ENCODE measurements around the gene ZMYND19.
"Not testable (repeated sequence)": the region's sequence is repeated elsewhere in the genome, so short reads cannot be mapped to it uniquely, and the experiment has no call there.

ZMYND19 gene

DNA sequence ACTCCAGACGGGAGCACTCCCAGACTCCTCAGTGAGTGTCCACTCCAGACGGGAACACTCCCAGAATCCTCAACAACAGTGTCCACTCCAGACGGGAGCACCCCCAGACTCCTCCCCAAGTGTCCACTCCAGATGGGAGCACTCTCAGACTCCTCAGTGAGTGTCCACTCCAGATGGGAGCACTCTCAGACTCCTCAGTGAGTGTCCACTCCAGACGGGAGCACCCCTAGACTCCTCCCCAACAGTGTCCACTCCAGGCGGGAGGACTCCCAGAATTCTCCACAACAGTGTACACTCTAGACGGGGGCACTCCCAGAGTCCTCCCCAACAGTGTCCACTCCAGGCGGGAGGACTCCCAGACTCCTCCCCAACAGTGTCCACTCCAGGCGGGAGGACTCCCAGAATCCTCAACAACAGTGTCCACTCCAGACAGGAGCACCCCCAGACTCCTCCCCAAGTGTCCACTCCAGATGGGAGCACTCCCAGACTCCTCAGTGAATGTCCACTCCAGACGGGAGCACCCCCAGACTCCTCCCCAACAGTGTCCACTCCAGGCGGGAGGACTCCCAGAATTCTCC is 57.3 kb downstream of the ZMYND19 start:
- not testable (repeated sequence) for DNase-seq (ENCODE audit: low read depth, low spot score)

Measured in activated CD4-positive, CD25-positive, alpha-beta regulatory T cell treated with anti-CD3 and anti-CD28 coated beads, Interleukin-2, amount 50 U/mL, for 16 hours (primary cell).